HCT116 (cell line): Measurements from ENCODE around the gene PAX8. TPM values are rescaled to one million over a fixed set of nuclear protein-coding genes. Genes with fewer than 3 reads are reported as not detected.

Source experiments
- ATAC-seq: fragments of 200-7000 bp; cut with Tn5 transposase; 2 replicates; pipeline ENCODE4 v1.9.1; 2020; ENCODE audit warnings: mild to moderate bottlenecking, moderate library complexity
- BruUV-seq: library from RNA; stranded (reverse); fragments of 400-500 nt; replicated peaks from 2 replicates; lab custom pipeline; 2021; lab: Mats Ljungman, UMichigan
- CTCF ChIA-PET: fragments of 300-600 bp; sonication (Branson Sonifier 250); formaldehyde crosslinking; loops from one replicate; lab custom pipeline; 2021; ENCODE audit warnings: antibody characterized with exemption; lab: Charles Lee
- POLR2A ChIA-PET: fragments of 300-600, 350-600 bp; sonication (Branson Sonifier 250); formaldehyde crosslinking; loops from one replicate; lab custom pipeline; 2021; ENCODE audit warnings: antibody characterized with exemption; lab: Charles Lee
- RAD21 ChIA-PET, 2 experiments: fragments of 300-600 bp; sonication (Branson Sonifier 250); formaldehyde crosslinking; loops; one replicate each; lab custom pipeline; 2023; ENCODE audit warnings: low total read pairs in 2 of 2; ENCODE audit not compliant: uncharacterized antibody in 2 of 2, unreplicated experiment in 2 of 2, low non-redundant PET in 1 of 2; lab: Charles Lee
- DNase-seq: peaks from one replicate; pipeline ENCODE4 v3.0.0-alpha.2; 2010; ENCODE audit warnings: low read depth, low spot score
- H2AFZ ChIP-seq: fragments of 200-600 bp; shearing (Covaris generic), sonication (generic); 2 replicates; pipeline ENCODE4 v1.6.1; 2017; ENCODE audit warnings: low read depth, mixed run types, mixed read lengths, antibody characterized with exemption, low read length; ENCODE audit not compliant: poor library complexity, severe bottlenecking
- H3K27ac ChIP-seq: 2 replicates; pipeline ENCODE4 v1.5.1; 2012; ENCODE audit warnings: low read depth, low read length
- H3K27me3 ChIP-seq: fragments of 200-600 bp; sonication (generic); 2 replicates; pipeline ENCODE4 v1.6.1; 2016; ENCODE audit warnings: mixed run types, low read length, mixed read lengths; ENCODE audit not compliant: insufficient read depth
- H3K36me3 ChIP-seq, 2 experiments: fragments of 200-500 bp in 1 of 2; fragments of 200-600 bp in 1 of 2; sonication (Bioruptor generic) in 1 of 2; sonication (generic) in 1 of 2; 2 replicates each; pipeline versions ENCODE4 v1.5.1 to v1.6.1; 2014 to 2016; ENCODE audit warnings: low read length in 2 of 2, inconsistent platforms in 1 of 2, mixed read lengths in 1 of 2, mixed run types in 1 of 2; ENCODE audit not compliant: insufficient read depth in 2 of 2, control insufficient read depth in 1 of 2
- H3K4me1 ChIP-seq, 2 experiments: fragments of 200-600 bp in 1 of 2; sonication (generic) in 1 of 2; 2 replicates each; pipeline versions ENCODE4 v1.5.1 to v1.6.1; 2012 to 2017; ENCODE audit warnings: low read length in 2 of 2, inconsistent platforms in 1 of 2, mild to moderate bottlenecking in 1 of 2, mixed read lengths in 1 of 2, mixed run types in 1 of 2, moderate library complexity in 1 of 2; ENCODE audit not compliant: insufficient read depth in 2 of 2, control insufficient read depth in 1 of 2
- H3K4me2 ChIP-seq: fragments of 200-600 bp; sonication (generic); 2 replicates; pipeline ENCODE4 v1.6.1; 2017; ENCODE audit warnings: mixed run types, low read length, mixed read lengths
- H3K4me3 ChIP-seq, 2 experiments: fragments of 200-600 bp in 1 of 2; sonication (generic) in 1 of 2; replicated peaks in 1 of 2; 2 replicates each; pipeline ENCODE4 v1.5.1; 2011 to 2016; ENCODE audit warnings: low read length in 2 of 2, control low read depth in 1 of 2, low read depth in 1 of 2, mild to moderate bottlenecking in 1 of 2, mixed read lengths in 1 of 2, mixed run types in 1 of 2
- H3K79me2 ChIP-seq: fragments of 200-600 bp; sonication (generic); 2 replicates; pipeline ENCODE4 v1.6.1; 2017; ENCODE audit warnings: mild to moderate bottlenecking, mixed run types, low read length, moderate library complexity, mixed read lengths; ENCODE audit not compliant: insufficient read depth
- H3K9ac ChIP-seq: fragments of 200-600 bp; sonication (generic); 2 replicates; pipeline ENCODE4 v1.6.1; 2016; ENCODE audit warnings: low read length, mixed read lengths
- H3K9me2 ChIP-seq: fragments of 200-600 bp; sonication (generic), shearing (Covaris generic); 2 replicates; pipeline ENCODE4 v1.6.1; 2017; ENCODE audit warnings: mixed run types, mild to moderate bottlenecking, moderate library complexity; ENCODE audit not compliant: insufficient read depth
- H3K9me3 ChIP-seq, 2 experiments: fragments of 200-500 bp in 1 of 2; fragments of 200-600 bp in 1 of 2; sonication (Bioruptor generic) in 1 of 2; sonication (generic) in 1 of 2; 2 replicates each; pipeline ENCODE4 v1.6.1; 2014 to 2017; ENCODE audit warnings: low read length in 2 of 2, mixed read lengths in 2 of 2, inconsistent platforms in 1 of 2, low read depth in 1 of 2, mild to moderate bottlenecking in 1 of 2, mixed run types in 1 of 2, moderate library complexity in 1 of 2; ENCODE audit not compliant: control insufficient read depth in 1 of 2, insufficient read depth in 1 of 2
- H4K20me1 ChIP-seq: fragments of 200-600 bp; sonication (generic), shearing (Covaris generic); 2 replicates; pipeline ENCODE4 v1.6.1; 2017; ENCODE audit warnings: mixed run types, mild to moderate bottlenecking, moderate library complexity; ENCODE audit not compliant: insufficient read depth
- CBX3 ChIP-seq: IDR thresholded peaks from 2 replicates; pipeline ENCODE4 v1.6.1; 2012; ENCODE audit warnings: low read depth
- CEBPB ChIP-seq: IDR thresholded peaks from 2 replicates; pipeline ENCODE4 v1.6.1; 2012; ENCODE audit warnings: low read depth
- EGR1 ChIP-seq: IDR thresholded peaks from 2 replicates; pipeline ENCODE4 v1.6.1; 2012; ENCODE audit warnings: low read depth
- FOSL1 ChIP-seq: IDR thresholded peaks from 2 replicates; pipeline ENCODE4 v1.6.1; 2012; ENCODE audit warnings: low read depth
- JUND ChIP-seq: IDR thresholded peaks from 2 replicates; pipeline ENCODE4 v1.6.1; 2012
- POLR2AphosphoS5 ChIP-seq: IDR thresholded peaks from 2 replicates; pipeline ENCODE4 v1.6.1; 2011; ENCODE audit warnings: mild to moderate bottlenecking, low read depth, low read length, moderate library complexity
- RAD21 ChIP-seq: IDR thresholded peaks from 2 replicates; pipeline ENCODE4 v1.6.1; 2012; ENCODE audit warnings: low read depth, mild to moderate bottlenecking
- TCF7L2 ChIP-seq: IDR thresholded peaks from 2 replicates; pipeline ENCODE4 v1.7.0; 2011; ENCODE audit warnings: borderline replicate concordance, inconsistent platforms; ENCODE audit not compliant: insufficient read depth, insufficient read length; ENCODE audit errors: extremely low read depth
- ZBTB33 ChIP-seq: IDR thresholded peaks from 2 replicates; pipeline ENCODE4 v1.6.1; 2011; ENCODE audit warnings: mild to moderate bottlenecking, low read length, moderate library complexity; ENCODE audit not compliant: insufficient replicate concordance; ENCODE audit errors: extremely low read depth
- ZFX ChIP-seq: fragments of 450-650 bp; IDR thresholded peaks from 2 replicates; pipeline ENCODE4 v1.6.1; 2017
- intact Hi-C: fragments of 100-400 bp; cut with micrococcal nuclease; formaldehyde crosslinking; loops from 2 replicates; pipeline ENCODE4 v1.10.0; 2022
- total RNA-seq: library from RNA; stranded (reverse); gene quantifications from one replicate; pipeline ENCODE4 v1.2.1, GENCODE V29; 2021; ENCODE audit not compliant: unreplicated experiment

PAX8 gene
- total RNA-seq, 1 experiment from 2014 or later: 4.4 TPM

- no peaks in the 10 kb centered on the region for H3K79me2 ChIP-seq
- POLR2A ChIA-PET: no interaction called here
- CTCF ChIA-PET: no interaction called here
- no peaks in the 10 kb centered on the region for H3K27me3 ChIP-seq
- peaks cover 8 to 13% of the 10 kb centered on the region in 2 experiments for H3K4me1 ChIP-seq
- no peak overlapping the region for H3K4me2 ChIP-seq
- H2AFZ ChIP-seq: no peak overlapping the region
- ATAC-seq (no peak), DNase-seq (no peak)
- no TSS peak for BruUV-seq
- no peaks in the 10 kb centered on the region for H3K9me3 ChIP-seq
- no peak overlapping the region for H3K4me3 ChIP-seq
- H4K20me1 ChIP-seq: no peaks in the 10 kb centered on the region
- intact Hi-C loops: no loop called here
- no peaks in the 10 kb centered on the region for H3K36me3 ChIP-seq
- no peak overlapping the region for H3K27ac ChIP-seq
- H3K9me2 ChIP-seq: peaks cover 4% of the 10 kb centered on the region; the same call in 1 of the 2 replicates
- no peak overlapping the region for H3K9ac ChIP-seq
- RAD21 ChIA-PET: no interaction called here
- TF ChIP-seq EGR1 (no peak), ZFX (no peak), TCF7L2 (no peak), POLR2AphosphoS5 (no peak), RAD21 (no peak), CBX3 (no peak), ZBTB33 (no peak), CEBPB (no peak), JUND (no peak)
- TF ChIP-seq, all 23 proteins: peak for 0
Observed at GRCh38 chr2:113224647-113225236, 54.0 kb downstream of the PAX8 start.

GRCh38 chr2:113223813-113224212, 54.9 kb downstream of the PAX8 start:
- H3K4me1 ChIP-seq: peaks cover 18 to 22% of the 10 kb centered on the region in 2 experiments
- ChIA-PET POLR2A (no interaction called here), RAD21 (no interaction called here), CTCF (no interaction called here)
- H3K27ac ChIP-seq: no peak overlapping the region
- H3K36me3 ChIP-seq: no peaks in the 10 kb centered on the region
- no peaks in the 10 kb centered on the region for H3K79me2 ChIP-seq
- H4K20me1 ChIP-seq: no peaks in the 10 kb centered on the region
- no peak overlapping the region for H2AFZ ChIP-seq
- ATAC-seq (no peak), DNase-seq (no peak)
- no peak overlapping the region for H3K4me3 ChIP-seq
- no peak overlapping the region for H3K4me2 ChIP-seq
- no peak overlapping the region for H3K9ac ChIP-seq
- H3K9me2 ChIP-seq: peaks cover 4% of the 10 kb centered on the region; the same call in 1 of the 2 replicates
- H3K9me3 ChIP-seq: no peaks in the 10 kb centered on the region
- TF ChIP-seq FOSL1 (no peak), CBX3 (no peak)
- BruUV-seq: no TSS peak
- intact Hi-C loops: no loop called here
- H3K27me3 ChIP-seq: no peaks in the 10 kb centered on the region
